Testis (tissue), 2 donors: ENCODE results near the gene CSNK1E.

ENCODE experiments used
- CTCF ChIP-seq, 3 experiments: fragments of 450-650 bp in 2 of 3; fragments of 200-600 bp in 1 of 3; sonication (generic) in 1 of 3; IDR thresholded peaks; one replicate each; pipeline ENCODE4 v1.5.1; 2016 to 2019; ENCODE audit warnings: antibody characterized with exemption in 3 of 3, mild to moderate bottlenecking in 2 of 3, moderate library complexity in 1 of 3
- POLR2A ChIP-seq: fragments of 450-650 bp; IDR thresholded peaks from one replicate; pipeline ENCODE4 v1.6.1; 2017; ENCODE audit warnings: antibody characterized with exemption, mild to moderate bottlenecking, moderate library complexity

GRCh38 chr22:38246692-38247091 lies 70.5 kb downstream of the CSNK1E start:
- TF ChIP-seq CTCF (IDR thresholded peaks at IDR 0.05) (no peak), POLR2A (no peak)
